Head of caudate nucleus (tissue), 42 donors: ENCODE results near the gene CDH13.

Experiments used
- DNase-seq, 42 donors: peaks; one replicate each; pipeline versions ENCODE4 v3.0.0 to v3.0.0-alpha.2; 2020 to 2021; ENCODE audit warnings: mixed read lengths in 7 of 42
- intact Hi-C: fragments of 100-400 bp; cut with DNase I; formaldehyde crosslinking; loops from one replicate; pipeline ENCODE4 v1.15.0; 2022

Gene CDH13

GRCh38 chr16:83494459-83494858 is 867.7 kb downstream of the CDH13 start:
- DNase-seq = no peak
- intact Hi-C loops = no loop called here

GRCh38 chr16:83501481-83501880 is 874.7 kb downstream of the CDH13 start:
- no peak for DNase-seq
- intact Hi-C loops = no loop called here

GRCh38 chr16:83508295-83508694 is 881.5 kb downstream of the CDH13 start:
- DNase-seq = no peak
- intact Hi-C loops = no loop called here

- DNase-seq = no peak
- intact Hi-C loops = no loop called here
Observed at GRCh38 chr16:83509316-83509715, 882.5 kb downstream of the CDH13 start.

- no peak for DNase-seq
- intact Hi-C loops = no loop called here
Observed at GRCh38 chr16:83510906-83511305, 884.1 kb downstream of the CDH13 start.

GRCh38 chr16:83513008-83513755 is 886.4 kb downstream of the CDH13 start:
- intact Hi-C loops = no loop called here
- DNase-seq = no peak

- intact Hi-C loops = no loop called here
- no peak for DNase-seq
Observed at GRCh38 chr16:83515395-83515794, 888.6 kb downstream of the CDH13 start.

GRCh38 chr16:83516931-83517330 is 890.2 kb downstream of the CDH13 start:
- no peak for DNase-seq
- intact Hi-C loops = no loop called here

- DNase-seq = no peak
- intact Hi-C loops = no loop called here
Observed at GRCh38 chr16:83517398-83517797, 890.6 kb downstream of the CDH13 start.

GRCh38 chr16:83520596-83520995 is 893.8 kb downstream of the CDH13 start:
- intact Hi-C loops = no loop called here
- no peak for DNase-seq

- DNase-seq = no peak
- intact Hi-C loops = no loop called here
Observed at GRCh38 chr16:83530293-83530692, 903.5 kb downstream of the CDH13 start.

- intact Hi-C loops = no loop called here
- DNase-seq = no peak
Observed at GRCh38 chr16:83532634-83533033, 905.9 kb downstream of the CDH13 start.

GRCh38 chr16:83533193-83533592 is 906.4 kb downstream of the CDH13 start:
- DNase-seq = no peak
- intact Hi-C loops = no loop called here

- no peak for DNase-seq
- intact Hi-C loops = no loop called here
Observed at GRCh38 chr16:83538707-83539106, 911.9 kb downstream of the CDH13 start.

GRCh38 chr16:83539736-83540490 is 913.1 kb downstream of the CDH13 start:
- intact Hi-C loops = no loop called here
- no peak for DNase-seq

GRCh38 chr16:83541231-83541630 is 914.5 kb downstream of the CDH13 start:
- intact Hi-C loops = no loop called here
- no peak for DNase-seq

GRCh38 chr16:83542491-83542890 is 915.7 kb downstream of the CDH13 start:
- DNase-seq = no peak
- intact Hi-C loops = no loop called here

GRCh38 chr16:83549316-83550182 is 922.8 kb downstream of the CDH13 start:
- intact Hi-C loops = no loop called here
- DNase-seq = no peak

GRCh38 chr16:83550183-83550569 is 923.4 kb downstream of the CDH13 start:
- intact Hi-C loops = no loop called here
- DNase-seq = no peak

GRCh38 chr16:83552228-83552627 is 925.5 kb downstream of the CDH13 start:
- intact Hi-C loops = no loop called here
- no peak for DNase-seq
